Amygdala (tissue), 56 donors: ENCODE measurements around the gene TPSAB1.
"Not testable (repeated sequence)": the region's sequence is repeated elsewhere in the genome, so short reads cannot be mapped to it uniquely, and the experiment has no call there.

Source experiments
- DNase-seq, 56 donors: peaks; one replicate each; lab custom pipeline; 2025; lab: John Stamatoyannopoulos, UW

The TPSAB1 gene

GRCh38 chr16:1262210-1262845, 21.8 kb downstream of the TPSAB1 start:
- no peak for DNase-seq

GRCh38 chr16:1262846-1263221, 22.3 kb downstream of the TPSAB1 start:
- no peak for DNase-seq

GRCh38 chr16:1263591-1264344, 23.3 kb downstream of the TPSAB1 start:
- DNase-seq: no peak

- DNase-seq: no peak
Measured at GRCh38 chr16:1264345-1265089, 24.0 kb downstream of the TPSAB1 start.

- DNase-seq: no peak
Measured at GRCh38 chr16:1265090-1265630, 24.7 kb downstream of the TPSAB1 start.

- DNase-seq: no peak
Measured at GRCh38 chr16:1265826-1266225, 25.3 kb downstream of the TPSAB1 start.

GRCh38 chr16:1269418-1269817, 28.9 kb downstream of the TPSAB1 start:
- DNase-seq: not testable (repeated sequence)

- no peak for DNase-seq
Measured at GRCh38 chr16:1271380-1271723, 30.8 kb downstream of the TPSAB1 start.

- peak in 22 of 56 donors; percentile 1 to 93 (median 29) for DNase-seq
Measured at GRCh38 chr16:1271724-1272413, 31.4 kb downstream of the TPSAB1 start.

GRCh38 chr16:1272453-1273198, 32.1 kb downstream of the TPSAB1 start:
- DNase-seq: no peak

GRCh38 chr16:1273816-1274215, 33.3 kb downstream of the TPSAB1 start:
- no peak for DNase-seq

GRCh38 chr16:1274767-1275166, 34.3 kb downstream of the TPSAB1 start:
- no peak for DNase-seq

GRCh38 chr16:1275791-1276579, 35.5 kb downstream of the TPSAB1 start:
- no peak for DNase-seq

GRCh38 chr16:1276580-1276878, 36.0 kb downstream of the TPSAB1 start:
- DNase-seq: no peak

- DNase-seq: no peak
Measured at GRCh38 chr16:1277151-1277598, 36.7 kb downstream of the TPSAB1 start.

- DNase-seq: no peak
Measured at GRCh38 chr16:1277617-1278282, 37.2 kb downstream of the TPSAB1 start.

GRCh38 chr16:1278477-1278876, 38.0 kb downstream of the TPSAB1 start:
- DNase-seq: no peak

GRCh38 chr16:1279081-1279944, 38.8 kb downstream of the TPSAB1 start:
- no peak for DNase-seq
